Small intestine (tissue), 7 donors: ENCODE measurements around the gene SPART. TPM values are rescaled to one million over a fixed set of nuclear protein-coding genes. Genes with fewer than 3 reads are reported as not detected.
"Not testable (repeated sequence)": the region's sequence is repeated elsewhere in the genome, so short reads cannot be mapped to it uniquely, and the experiment has no call there.

Experiments used
- DNase-seq, 2 donors: peaks; one replicate each; pipeline versions ENCODE4 v3.0.0 to v3.0.0-alpha.2; 2013
- FAIRE-seq: peaks from 2 replicates; lab custom pipeline; 2012; peaks lifted over from hg19 to GRCh38; lab: Jason Lieb, UNC
- H3K27ac ChIP-seq, 3 donors: one replicate each; pipeline ENCODE4 v1.5.1; 2013; ENCODE audit warnings: low read length in 2 of 3, mild to moderate bottlenecking in 2 of 3, control low read depth in 1 of 3, inconsistent platforms in 1 of 3, low read depth in 1 of 3, moderate library complexity in 1 of 3
- H3K27me3 ChIP-seq, 3 donors: one replicate each; pipeline ENCODE4 v1.6.1; 2013; ENCODE audit warnings: low read length in 3 of 3, inconsistent platforms in 1 of 3; ENCODE audit not compliant: control insufficient read depth in 3 of 3, insufficient read depth in 3 of 3
- H3K36me3 ChIP-seq, 3 donors: one replicate each; pipeline ENCODE4 v1.6.1; 2013; ENCODE audit warnings: low read length in 3 of 3, inconsistent platforms in 1 of 3, low read depth in 1 of 3, mild to moderate bottlenecking in 1 of 3, moderate library complexity in 1 of 3; ENCODE audit not compliant: control insufficient read depth in 3 of 3, insufficient read depth in 2 of 3
- H3K4me1 ChIP-seq, 3 donors: one replicate each; pipeline ENCODE4 v1.6.1; 2013; ENCODE audit warnings: low read length in 2 of 3, inconsistent platforms in 1 of 3, low read depth in 1 of 3, mild to moderate bottlenecking in 1 of 3, moderate library complexity in 1 of 3; ENCODE audit not compliant: control insufficient read depth in 3 of 3, insufficient read depth in 2 of 3
- H3K4me3 ChIP-seq, 3 donors: one replicate each; pipeline ENCODE4 v1.5.1; 2013; ENCODE audit warnings: low read length in 3 of 3, control low read depth in 1 of 3, inconsistent platforms in 1 of 3, low read depth in 1 of 3, mild to moderate bottlenecking in 1 of 3, moderate library complexity in 1 of 3
- H3K9me3 ChIP-seq, 2 donors: one replicate each; pipeline ENCODE4 v1.6.1; 2013; ENCODE audit warnings: low read depth in 1 of 2, low read length in 1 of 2; ENCODE audit not compliant: control insufficient read depth in 2 of 2, insufficient read depth in 1 of 2
- WGBS, 3 donors: extraction: QIAGEN DNeasy Blood & Tissue Kit; methylation state at CpG; one replicate each; pipeline ENCODE4 v1.1.7; 2013; 5-methylcytosine and 5-hydroxymethylcytosine counted together
- polyA plus RNA-seq, 4 donors: library from polyadenylated mRNA; stranded (reverse) in 3 of 4; unstranded in 1 of 4; fragments of 200-250 nt in 3 of 4; fragments of 120-200 nt in 1 of 4; gene quantifications; one replicate each; pipeline versions ENCODE4 v1.2.1 to v1.2.3, GENCODE V29; 2013
- donor health status: healthy with polysubstance abuse.
- donor health status: control.
- donor health status: control.
- donor health status: Bipolar disorder and iron deficiency.
- donor health status: healthy.

Gene SPART
- polyA plus RNA-seq, 4 donors = 3.4 to 55.3 (median 12.4) TPM

DNA sequence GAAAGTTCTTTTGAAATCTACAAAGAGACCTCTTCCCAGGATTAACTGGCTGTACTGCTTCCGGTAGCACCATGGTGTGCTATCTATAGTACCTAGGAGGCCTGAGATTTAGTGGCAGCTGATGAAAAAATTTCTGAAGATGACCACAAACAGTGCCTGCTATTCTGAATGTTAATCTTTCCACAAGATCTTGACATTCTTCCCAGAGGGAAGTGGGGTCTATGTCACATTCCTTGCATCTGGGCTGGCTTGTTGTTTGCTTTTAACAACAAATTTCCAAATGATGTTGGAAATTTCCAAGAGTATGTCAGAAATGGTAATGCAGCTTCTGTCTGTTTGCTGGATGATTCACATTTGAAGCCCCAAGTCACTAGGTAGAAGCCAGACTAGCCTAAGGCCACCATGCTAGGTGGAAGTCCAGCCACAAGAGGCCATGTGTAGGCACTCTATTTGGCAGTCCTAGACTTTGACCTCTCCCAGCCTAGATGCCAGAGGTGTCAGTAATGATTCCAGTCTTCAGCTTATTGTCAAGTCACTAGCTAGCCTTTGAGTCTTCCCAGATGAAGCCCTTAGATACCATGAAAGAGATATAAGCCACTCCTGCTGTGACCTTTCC is 22.1 kb downstream of the SPART start:
- FAIRE-seq = no peak
- Histone ChIP-seq H3K4me3 (no peak overlapping the region), H3K4me1 (no peaks in the 10 kb centered on the region), H3K9me3 (no peaks in the 10 kb centered on the region), H3K27me3 (no peaks in the 10 kb centered on the region), H3K27ac (no peak overlapping the region), H3K36me3 (peaks cover 0 to 12% (median 0%) of the 10 kb centered on the region in 3 donors)
- DNase-seq = peak in 1 of 2 donors; percentile 9
- 94 to 100% (median 96%) methylated on average over 1 of the region's 1 CpG for whole genome bisulfite sequencing, 3 donors

DNA sequence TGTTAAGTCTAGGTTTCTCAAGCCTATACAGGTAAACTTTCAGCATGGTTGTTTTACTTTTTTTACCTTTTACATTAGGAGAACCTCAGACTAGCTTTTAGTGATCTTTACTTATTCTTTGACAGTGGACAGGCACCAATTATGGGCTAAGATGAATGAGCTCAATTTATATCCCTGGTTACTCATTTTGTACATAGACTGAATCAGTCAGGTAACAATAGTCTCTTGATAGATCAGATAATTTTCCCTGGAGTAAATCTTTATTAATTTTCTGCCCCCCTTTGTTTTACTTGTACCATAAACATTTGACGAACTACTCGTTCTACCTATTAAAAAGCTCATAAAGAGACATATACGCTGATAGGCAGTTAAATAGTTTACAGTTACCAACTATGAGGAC is 22.8 kb downstream of the SPART start:
- H3K9me3 ChIP-seq = no peaks in the 10 kb centered on the region
- FAIRE-seq = no peak
- 90 to 93% (median 93%) methylated on average over 3 of the region's 3 CpGs for WGBS, 3 donors

DNA sequence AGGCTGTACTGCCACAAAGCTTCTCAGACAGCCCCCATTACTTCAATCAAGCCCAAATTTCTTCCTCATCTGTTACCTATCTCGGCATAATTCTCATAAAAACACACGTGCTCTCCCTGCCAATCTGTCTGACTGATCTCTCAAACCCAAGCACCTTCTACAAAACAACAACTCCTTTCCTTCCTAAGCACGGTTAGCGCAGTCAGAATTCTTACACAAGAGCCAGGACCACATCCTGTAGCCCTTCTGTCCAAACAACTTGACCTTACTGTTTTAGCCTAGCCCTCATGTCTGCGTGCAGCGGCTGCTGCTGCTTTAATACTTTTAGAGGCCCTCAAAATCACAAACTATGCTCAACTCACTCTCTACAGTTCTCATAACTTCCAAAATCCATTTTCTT is 26.4 kb downstream of the SPART start:
- FAIRE-seq, H3K4me1 ChIP-seq, H3K4me3 ChIP-seq, H3K9me3 ChIP-seq, H3K27me3 ChIP-seq, DNase-seq, H3K27ac ChIP-seq, H3K36me3 ChIP-seq: not testable (repeated sequence)
- WGBS, 3 donors = 50 to 74% (median 61%) methylated on average over 4 to 6 of the region's 6 CpGs

More for the DNA sequence above, 22.8 kb downstream of the SPART start:
- Histone ChIP-seq H3K4me1 (no peaks in the 10 kb centered on the region), H3K4me3 (no peak overlapping the region), H3K27ac (no peak overlapping the region), H3K36me3 (peaks cover 0 to 12% (median 0%) of the 10 kb centered on the region in 3 donors), H3K27me3 (no peaks in the 10 kb centered on the region)
- DNase-seq = no peak

GRCh38 chr13:36313047-36313969 is 32.9 kb downstream of the SPART start:
- Histone ChIP-seq H3K4me3 (no peak overlapping the region), H3K36me3 (peaks cover 2 to 6% (median 4%) of the 10 kb centered on the region in 3 donors), H3K4me1 (no peaks in the 10 kb centered on the region), H3K9me3 (peaks cover 0 to 3% of the 10 kb centered on the region in 2 donors), H3K27ac (no peak overlapping the region), H3K27me3 (no peaks in the 10 kb centered on the region)
- WGBS, 3 donors = 74 to 79% (median 78%) methylated on average over 3 of the region's 3 CpGs
- FAIRE-seq = no peak
- DNase-seq = no peak

DNA sequence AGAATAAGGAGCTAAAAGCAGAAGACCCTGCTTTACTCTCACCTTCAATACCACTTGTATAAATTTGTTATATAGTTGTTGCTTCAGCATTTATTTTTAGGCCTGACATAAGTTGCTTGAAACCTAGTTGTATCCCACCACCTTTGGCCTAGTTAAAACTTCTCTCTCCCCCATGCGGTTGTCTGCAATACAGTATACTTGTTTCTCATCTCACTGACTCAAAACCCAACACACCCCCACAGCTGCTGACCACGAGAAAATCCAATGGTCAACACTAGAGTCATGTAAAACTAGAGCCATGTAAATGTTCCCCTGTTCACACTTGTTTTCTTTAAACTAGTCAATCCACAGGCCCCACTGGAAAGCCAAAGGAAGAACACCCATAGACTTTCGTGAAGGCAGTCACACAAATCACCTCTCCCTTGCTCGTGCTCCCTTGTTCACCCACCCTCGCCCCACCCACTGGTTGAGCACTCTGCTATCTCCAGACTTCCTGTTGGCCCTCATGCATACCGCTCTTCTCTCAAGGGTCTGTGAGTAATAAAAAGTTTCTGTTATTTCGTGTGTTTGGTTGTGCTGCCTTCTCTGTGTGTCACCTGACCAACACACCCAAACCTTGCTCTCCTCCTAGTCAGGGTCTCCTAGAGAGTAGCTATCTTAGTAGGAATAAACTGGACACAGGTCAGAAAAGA is 35.6 kb downstream of the SPART start:
- FAIRE-seq (no peak), DNase-seq (no peak)
- H3K4me1 ChIP-seq = no peaks in the 10 kb centered on the region
- H3K27ac ChIP-seq = no peak overlapping the region
- 81 to 89% (median 86%) methylated on average over 7 of the region's 7 CpGs for whole genome bisulfite sequencing, 3 donors
- H3K4me3 ChIP-seq = no peak overlapping the region
- H3K9me3 ChIP-seq = peaks cover 0 to 3% of the 10 kb centered on the region in 2 donors
- no peaks in the 10 kb centered on the region for H3K27me3 ChIP-seq
- peaks cover 2 to 6% (median 4%) of the 10 kb centered on the region in 3 donors for H3K36me3 ChIP-seq

- DNase-seq = no peak
- 66 to 73% (median 70%) methylated on average over 3 of the region's 3 CpGs for WGBS, 3 donors
- Histone ChIP-seq H3K4me3 (no peak overlapping the region), H3K4me1 (no peaks in the 10 kb centered on the region), H3K27ac (no peak overlapping the region), H3K36me3 (no peaks in the 10 kb centered on the region), H3K9me3 (no peaks in the 10 kb centered on the region), H3K27me3 (peaks cover 0 to 3% (median 2%) of the 10 kb centered on the region in 3 donors)
- no peak for FAIRE-seq
These were observed 43.9 kb downstream of the SPART start for GRCh38 chr13:36302289-36302688.

GRCh38 chr13:36299469-36299868 is 46.7 kb downstream of the SPART start:
- H3K36me3 ChIP-seq, H3K4me3 ChIP-seq, DNase-seq, H3K27ac ChIP-seq, H3K4me1 ChIP-seq, FAIRE-seq, H3K27me3 ChIP-seq, H3K9me3 ChIP-seq: not testable (repeated sequence)
- WGBS, 3 donors = 38 to 63% (median 41%) methylated on average over 3 of the region's 3 CpGs

DNA sequence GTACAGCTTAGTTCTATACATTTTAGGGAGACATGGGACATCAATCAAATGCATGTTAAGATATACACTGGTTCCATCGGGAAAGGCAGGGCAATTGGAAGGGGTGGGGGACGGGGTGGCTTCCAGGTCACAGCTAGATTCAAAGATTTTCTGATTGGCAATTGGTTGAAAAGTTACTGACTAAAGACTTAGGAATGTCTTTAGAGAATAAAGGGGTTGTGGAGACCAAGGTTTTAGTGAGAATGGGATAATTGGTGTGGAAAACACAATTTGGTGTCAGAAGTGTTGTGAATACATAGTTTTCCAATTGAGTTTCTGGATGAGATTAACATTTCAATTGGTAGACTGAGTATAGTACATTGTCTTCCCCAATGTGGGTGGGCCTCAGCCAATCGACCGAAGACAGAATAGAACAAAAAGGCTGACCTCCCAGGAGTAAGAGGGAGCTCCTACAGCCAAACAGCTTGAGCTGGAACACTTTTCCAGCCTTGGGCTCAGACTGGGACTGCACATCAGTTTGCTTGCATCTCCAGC is 47.6 kb downstream of the SPART start:
- Histone ChIP-seq H3K4me3 (no peak overlapping the region), H3K4me1 (no peaks in the 10 kb centered on the region), H3K9me3 (no peaks in the 10 kb centered on the region), H3K27me3 (peaks cover 0 to 3% (median 3%) of the 10 kb centered on the region in 3 donors), H3K27ac (no peak overlapping the region), H3K36me3 (no peaks in the 10 kb centered on the region)
- no peak for DNase-seq
- 23 to 33% (median 25%) methylated on average over 4 of the region's 4 CpGs for WGBS, 3 donors
- no peak for FAIRE-seq
